Liver (tissue), 9 donors: ENCODE results near the gene ZNF100. TPM values are rescaled to one million over a fixed set of nuclear protein-coding genes. Genes with fewer than 3 reads are reported as not detected.

Experiments
- DNase-seq: peaks from one replicate; pipeline ENCODE4 v3.0.0-alpha.2; 2017; ENCODE audit warnings: low spot score
- H3K27ac ChIP-seq, 2 donors: one replicate each; pipeline ENCODE4 v1.7.0; 2013; ENCODE audit warnings: inconsistent platforms in 2 of 2, low read length in 2 of 2, control low read depth in 1 of 2, low read depth in 1 of 2, mild to moderate bottlenecking in 1 of 2
- H3K27me3 ChIP-seq, 4 donors: one replicate each; pipeline versions ENCODE4 v1.6.1 to v1.7.0; 2013; ENCODE audit warnings: low read length in 3 of 4, inconsistent platforms in 1 of 4, mild to moderate bottlenecking in 1 of 4, moderate library complexity in 1 of 4; ENCODE audit not compliant: control insufficient read depth in 4 of 4, insufficient read depth in 4 of 4
- H3K36me3 ChIP-seq, 4 donors: one replicate each; pipeline versions ENCODE4 v1.6.1 to v1.7.0; 2013; ENCODE audit warnings: low read length in 3 of 4, mild to moderate bottlenecking in 3 of 4, low read depth in 1 of 4, moderate library complexity in 1 of 4; ENCODE audit not compliant: control insufficient read depth in 4 of 4, insufficient read depth in 3 of 4
- H3K4me1 ChIP-seq, 4 donors: one replicate each; pipeline versions ENCODE4 v1.6.1 to v1.7.0; 2013; ENCODE audit warnings: low read length in 3 of 4, mild to moderate bottlenecking in 3 of 4, moderate library complexity in 1 of 4; ENCODE audit not compliant: control insufficient read depth in 4 of 4, insufficient read depth in 4 of 4
- H3K4me3 ChIP-seq, 3 donors: one replicate each; pipeline versions ENCODE4 v1.6.1 to v1.7.0; 2013; ENCODE audit warnings: low read length in 3 of 3, control low read depth in 1 of 3, low read depth in 1 of 3, mild to moderate bottlenecking in 1 of 3
- H3K9ac ChIP-seq, 2 donors: one replicate each; pipeline ENCODE4 v1.7.0; 2013; ENCODE audit warnings: low read length in 2 of 2, mild to moderate bottlenecking in 2 of 2, moderate library complexity in 2 of 2, control low read depth in 1 of 2, low read depth in 1 of 2
- H3K9me3 ChIP-seq, 4 donors: one replicate each; pipeline versions ENCODE4 v1.6.1 to v1.7.0; 2013; ENCODE audit warnings: low read length in 3 of 4; ENCODE audit not compliant: control insufficient read depth in 4 of 4
- ATF3 ChIP-seq: IDR thresholded peaks from 2 replicates; pipeline ENCODE4 v1.6.1; 2016; ENCODE audit warnings: antibody characterized with exemption
- EGR1 ChIP-seq, 2 donors: IDR thresholded peaks; 2 replicates each; pipeline ENCODE4 v1.6.1; 2016 to 2018; ENCODE audit warnings: antibody characterized with exemption in 2 of 2, low read depth in 2 of 2
- FOXA1 ChIP-seq: IDR thresholded peaks from 2 replicates; pipeline ENCODE4 v1.6.1; 2016; ENCODE audit warnings: antibody characterized with exemption
- FOXA2 ChIP-seq: IDR thresholded peaks from 2 replicates; pipeline ENCODE4 v1.6.1; 2016; ENCODE audit warnings: antibody characterized with exemption
- GABPA ChIP-seq, 2 donors: IDR thresholded peaks in 1 of 2; conservative IDR thresholded peaks in 1 of 2; 2 replicates each; pipeline ENCODE4 v1.6.1; 2016; ENCODE audit warnings: antibody characterized with exemption in 2 of 2, mild to moderate bottlenecking in 1 of 2, moderate library complexity in 1 of 2
- HNF4A ChIP-seq, 2 donors: conservative IDR thresholded peaks; 2 replicates each; pipeline ENCODE4 v1.6.1; 2016; ENCODE audit warnings: antibody characterized with exemption in 2 of 2, mild to moderate bottlenecking in 2 of 2
- HNF4G ChIP-seq: IDR thresholded peaks from 2 replicates; pipeline ENCODE4 v1.6.1; 2016; ENCODE audit warnings: antibody characterized with exemption
- JUND ChIP-seq, 2 donors: IDR thresholded peaks; 2 replicates each; pipeline ENCODE4 v1.6.1; 2016; ENCODE audit warnings: antibody characterized with exemption in 2 of 2
- NR2F2 ChIP-seq: IDR thresholded peaks from 2 replicates; pipeline ENCODE4 v1.6.1; 2016; ENCODE audit warnings: antibody characterized with exemption
- RAD21 ChIP-seq, 2 donors: IDR thresholded peaks; 2 replicates each; pipeline ENCODE4 v1.6.1; 2016; ENCODE audit warnings: antibody characterized with exemption in 2 of 2, mild to moderate bottlenecking in 2 of 2
- REST ChIP-seq: IDR thresholded peaks from 2 replicates; pipeline ENCODE4 v1.6.1; 2016; ENCODE audit warnings: antibody characterized with exemption, mild to moderate bottlenecking
- RXRA ChIP-seq, 2 donors: IDR thresholded peaks; 2 replicates each; pipeline ENCODE4 v1.6.1; 2017 to 2018; ENCODE audit warnings: antibody characterized with exemption in 2 of 2, mild to moderate bottlenecking in 1 of 2
- SP1 ChIP-seq: IDR thresholded peaks from 2 replicates; pipeline ENCODE4 v1.6.1; 2018; ENCODE audit warnings: antibody characterized with exemption, mild to moderate bottlenecking
- TAF1 ChIP-seq: conservative IDR thresholded peaks from 2 replicates; pipeline ENCODE4 v1.6.1; 2016; ENCODE audit warnings: antibody characterized with exemption, mild to moderate bottlenecking
- YY1 ChIP-seq: IDR thresholded peaks from 2 replicates; pipeline ENCODE4 v1.6.1; 2016; ENCODE audit warnings: antibody characterized with exemption, mild to moderate bottlenecking
- WGBS: extraction: QIAGEN DNeasy Blood & Tissue Kit; methylation state at CpG from one replicate; pipeline ENCODE4 v1.1.7; 2013; 5-methylcytosine and 5-hydroxymethylcytosine counted together
- polyA plus RNA-seq, 2 donors: library from polyadenylated mRNA; stranded (reverse) in 1 of 2; unstranded in 1 of 2; fragments of 200-250 nt in 1 of 2; fragments of >200 nt in 1 of 2; fragmentation: Nextera tagmentation in 1 of 2; extraction: Ambion mirVana in 1 of 2; gene quantifications; one replicate each; pipeline versions ENCODE4 v1.2.1 to v1.2.3, GENCODE V29; 2013 to 2015
- total RNA-seq, 2 donors: library from RNA; depleted of rRNA; stranded (reverse); fragments of >200 nt; gene quantifications; one replicate each; pipeline ENCODE4 v1.2.3, GENCODE V29; 2014
- TF ChIP-seq, protein P1 (sequence below): IDR thresholded peaks from 2 replicates; pipeline ENCODE4 v1.6.1; 2016; ENCODE audit warnings: antibody characterized with exemption
- TF ChIP-seq, protein P2 (sequence below): IDR thresholded peaks from 2 replicates; pipeline ENCODE4 v1.6.1; 2016; ENCODE audit warnings: antibody characterized with exemption
- TF ChIP-seq, protein P3 (sequence below): fragments of 150-350 bp; IDR thresholded peaks from 2 replicates; pipeline ENCODE4 v1.5.1; 2017; ENCODE audit warnings: improper control_type of control experiment, low read depth, low read length; ENCODE audit not compliant: missing input control
- donor health status: healthy.
- donor health status: healthy.
- donor health status: healthy.
- donor health status: healthy.
- donor health status: healthy.

Gene ZNF100
- total and polyA plus RNA-seq, 4 donors: 0.51 to 6.1 (median 1.4) TPM

DNA sequence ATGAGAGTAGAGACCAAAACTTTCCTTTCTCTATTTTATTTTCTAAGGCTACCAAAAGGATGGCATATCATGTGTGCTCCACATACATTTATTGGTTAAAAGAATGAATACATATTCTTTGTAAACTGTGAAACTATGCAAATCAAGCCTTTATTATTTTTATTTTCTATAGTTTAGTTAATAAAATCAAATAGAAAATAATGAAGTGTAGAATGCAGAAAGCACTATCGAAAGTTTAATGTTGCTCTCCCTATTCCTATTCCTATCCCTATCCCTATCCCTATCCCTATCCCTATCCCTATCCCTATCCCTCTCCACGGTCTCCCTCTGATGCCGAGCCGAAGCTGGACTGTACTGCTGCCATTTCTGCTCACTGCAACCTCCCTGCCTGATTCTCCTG lies 60.3 kb downstream of the ZNF100 start:
- no peaks in the 10 kb centered on the region for H3K27me3 ChIP-seq
- no peaks in the 10 kb centered on the region for H3K4me1 ChIP-seq
- H3K27ac ChIP-seq: no peak overlapping the region
- TF ChIP-seq RXRA (IDR thresholded peaks at IDR 0.05): no peak
- TF ChIP-seq FOXA1: no peak
- no peak for TF ChIP-seq GABPA (IDR thresholded peaks at IDR 0.05 in 1 of 2, conservative IDR thresholded peaks at IDR 0.05 in 1 of 2)
- no peak for TF ChIP-seq TAF1
- TF ChIP-seq, protein P1, sequence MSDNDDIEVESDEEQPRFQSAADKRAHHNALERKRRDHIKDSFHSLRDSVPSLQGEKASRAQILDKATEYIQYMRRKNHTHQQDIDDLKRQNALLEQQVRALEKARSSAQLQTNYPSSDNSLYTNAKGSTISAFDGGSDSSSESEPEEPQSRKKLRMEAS: no peak
- no peak for TF ChIP-seq ATF3
- TF ChIP-seq SP1: no peak
- TF ChIP-seq NR2F2: no peak
- no peak for TF ChIP-seq EGR1 (IDR thresholded peaks at IDR 0.05; ENCODE audit: low read depth in 2 of 2)
- no peak for TF ChIP-seq FOXA2
- no peak for TF ChIP-seq HNF4G
- no peak for TF ChIP-seq HNF4A (conservative IDR thresholded peaks at IDR 0.05)
- TF ChIP-seq REST: no peak
- TF ChIP-seq JUND (IDR thresholded peaks at IDR 0.05): no peak
- TF ChIP-seq, protein P2, sequence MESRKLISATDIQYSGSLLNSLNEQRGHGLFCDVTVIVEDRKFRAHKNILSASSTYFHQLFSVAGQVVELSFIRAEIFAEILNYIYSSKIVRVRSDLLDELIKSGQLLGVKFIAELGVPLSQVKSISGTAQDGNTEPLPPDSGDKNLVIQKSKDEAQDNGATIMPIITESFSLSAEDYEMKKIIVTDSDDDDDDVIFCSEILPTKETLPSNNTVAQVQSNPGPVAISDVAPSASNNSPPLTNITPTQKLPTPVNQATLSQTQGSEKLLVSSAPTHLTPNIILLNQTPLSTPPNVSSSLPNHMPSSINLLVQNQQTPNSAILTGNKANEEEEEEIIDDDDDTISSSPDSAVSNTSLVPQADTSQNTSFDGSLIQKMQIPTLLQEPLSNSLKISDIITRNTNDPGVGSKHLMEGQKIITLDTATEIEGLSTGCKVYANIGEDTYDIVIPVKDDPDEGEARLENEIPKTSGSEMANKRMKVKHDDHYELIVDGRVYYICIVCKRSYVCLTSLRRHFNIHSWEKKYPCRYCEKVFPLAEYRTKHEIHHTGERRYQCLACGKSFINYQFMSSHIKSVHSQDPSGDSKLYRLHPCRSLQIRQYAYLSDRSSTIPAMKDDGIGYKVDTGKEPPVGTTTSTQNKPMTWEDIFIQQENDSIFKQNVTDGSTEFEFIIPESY: no peak
- TF ChIP-seq, protein P3, sequence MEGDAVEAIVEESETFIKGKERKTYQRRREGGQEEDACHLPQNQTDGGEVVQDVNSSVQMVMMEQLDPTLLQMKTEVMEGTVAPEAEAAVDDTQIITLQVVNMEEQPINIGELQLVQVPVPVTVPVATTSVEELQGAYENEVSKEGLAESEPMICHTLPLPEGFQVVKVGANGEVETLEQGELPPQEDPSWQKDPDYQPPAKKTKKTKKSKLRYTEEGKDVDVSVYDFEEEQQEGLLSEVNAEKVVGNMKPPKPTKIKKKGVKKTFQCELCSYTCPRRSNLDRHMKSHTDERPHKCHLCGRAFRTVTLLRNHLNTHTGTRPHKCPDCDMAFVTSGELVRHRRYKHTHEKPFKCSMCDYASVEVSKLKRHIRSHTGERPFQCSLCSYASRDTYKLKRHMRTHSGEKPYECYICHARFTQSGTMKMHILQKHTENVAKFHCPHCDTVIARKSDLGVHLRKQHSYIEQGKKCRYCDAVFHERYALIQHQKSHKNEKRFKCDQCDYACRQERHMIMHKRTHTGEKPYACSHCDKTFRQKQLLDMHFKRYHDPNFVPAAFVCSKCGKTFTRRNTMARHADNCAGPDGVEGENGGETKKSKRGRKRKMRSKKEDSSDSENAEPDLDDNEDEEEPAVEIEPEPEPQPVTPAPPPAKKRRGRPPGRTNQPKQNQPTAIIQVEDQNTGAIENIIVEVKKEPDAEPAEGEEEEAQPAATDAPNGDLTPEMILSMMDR: no peak
- no peak for TF ChIP-seq YY1
- no peak for TF ChIP-seq RAD21 (IDR thresholded peaks at IDR 0.05)
- WGBS: 89% methylated on average over 4 of the region's 4 CpGs
- H3K36me3 ChIP-seq: no peaks in the 10 kb centered on the region
- no peak overlapping the region for H3K4me3 ChIP-seq
- H3K9me3 ChIP-seq: peaks cover 3 to 7% (median 4%) of the 10 kb centered on the region in 4 donors
- no peak overlapping the region for H3K9ac ChIP-seq
- no peak for DNase-seq
